ENCODE results near the gene CACUL1. TPM values are rescaled to one million over a fixed set of nuclear protein-coding genes. Genes with fewer than 3 reads are reported as not detected.
A peak's percentile ranks its signal among the peaks of the same experiment; 100 is the strongest.
"Not testable (repeated sequence)": the region's sequence is repeated elsewhere in the genome, so short reads cannot be mapped to it uniquely, and the experiment has no call there.

Gene CACUL1
- total RNA-seq, 2 experiments from 2014 or later: 18.4 to 19.2 TPM

- no peak for DNase-seq
- H3K4me1 Mint-ChIP-seq (ENCODE audit: low read depth): no peaks in the 10 kb centered on the region
- no peaks in the 10 kb centered on the region for H3K9me3 Mint-ChIP-seq
- no peaks in the 10 kb centered on the region for H3K27me3 Mint-ChIP-seq (ENCODE audit: low read depth)
- intact Hi-C loops (cut with micrococcal nuclease): no loop called here
- no peaks in the 10 kb centered on the region for H3K36me3 Mint-ChIP-seq (ENCODE audit: low read depth)
- H3K27ac Mint-ChIP-seq: no peak overlapping the region
- H3K4me3 Mint-ChIP-seq: peak overlapping the region; percentile 9
- CTCF ChIA-PET: no interaction called here
Observed at GRCh38 chr10:118783776-118784545, 29.2 kb upstream of the CACUL1 start.

GRCh38 chr10:118782916-118783465 is 28.2 kb upstream of the CACUL1 start:
- DNase-seq; H3K27me3 Mint-ChIP-seq (ENCODE audit: low read depth); H3K4me3 Mint-ChIP-seq; intact Hi-C loops (cut with micrococcal nuclease); H3K9me3 Mint-ChIP-seq; CTCF ChIA-PET; H3K27ac Mint-ChIP-seq; H3K4me1 Mint-ChIP-seq (ENCODE audit: low read depth); H3K36me3 Mint-ChIP-seq (ENCODE audit: low read depth): not testable (repeated sequence)

- no peak overlapping the region for H3K4me3 Mint-ChIP-seq
- peaks cover 10% of the 10 kb centered on the region for H3K9me3 Mint-ChIP-seq
- H3K36me3 Mint-ChIP-seq (ENCODE audit: low read depth): no peaks in the 10 kb centered on the region
- intact Hi-C loops (cut with micrococcal nuclease): no loop called here
- no peak for DNase-seq
- H3K27ac Mint-ChIP-seq: no peak overlapping the region
- CTCF ChIA-PET: no interaction called here
- H3K4me1 Mint-ChIP-seq (ENCODE audit: low read depth): no peaks in the 10 kb centered on the region
- H3K27me3 Mint-ChIP-seq (ENCODE audit: low read depth): no peaks in the 10 kb centered on the region
Observed at GRCh38 chr10:118781541-118781940, 26.8 kb upstream of the CACUL1 start.

GRCh38 chr10:118778727-118779126 is 24.0 kb upstream of the CACUL1 start:
- no peak overlapping the region for H3K4me3 Mint-ChIP-seq
- no peaks in the 10 kb centered on the region for H3K4me1 Mint-ChIP-seq (ENCODE audit: low read depth)
- peaks cover 17% of the 10 kb centered on the region for H3K9me3 Mint-ChIP-seq
- CTCF ChIA-PET: no interaction called here
- H3K27me3 Mint-ChIP-seq (ENCODE audit: low read depth): no peaks in the 10 kb centered on the region
- intact Hi-C loops (cut with micrococcal nuclease): no loop called here
- H3K27ac Mint-ChIP-seq: no peak overlapping the region
- H3K36me3 Mint-ChIP-seq (ENCODE audit: low read depth): no peaks in the 10 kb centered on the region
- no peak for DNase-seq

- H3K36me3 Mint-ChIP-seq (ENCODE audit: low read depth): no peaks in the 10 kb centered on the region
- intact Hi-C loops (cut with micrococcal nuclease): no loop called here
- CTCF ChIA-PET: interaction anchor here (0.7 kb wide), 1 partner anchor 40 kb away, joined by 4 read pairs; no protein-coding TSS in a partner anchor
- H3K27ac Mint-ChIP-seq: no peak overlapping the region
- no peak for DNase-seq
- no peaks in the 10 kb centered on the region for H3K27me3 Mint-ChIP-seq (ENCODE audit: low read depth)
- H3K4me3 Mint-ChIP-seq: no peak overlapping the region
- peaks cover 17% of the 10 kb centered on the region for H3K9me3 Mint-ChIP-seq
- no peaks in the 10 kb centered on the region for H3K4me1 Mint-ChIP-seq (ENCODE audit: low read depth)
Observed at GRCh38 chr10:118776960-118777359, 22.2 kb upstream of the CACUL1 start.

- intact Hi-C loops (cut with micrococcal nuclease): no loop called here
- H3K27ac Mint-ChIP-seq: no peak overlapping the region
- H3K36me3 Mint-ChIP-seq (ENCODE audit: low read depth): no peaks in the 10 kb centered on the region
- no peak for DNase-seq
- no peaks in the 10 kb centered on the region for H3K4me1 Mint-ChIP-seq (ENCODE audit: low read depth)
- peaks cover 17% of the 10 kb centered on the region for H3K9me3 Mint-ChIP-seq
- no peak overlapping the region for H3K4me3 Mint-ChIP-seq
- H3K27me3 Mint-ChIP-seq (ENCODE audit: low read depth): no peaks in the 10 kb centered on the region
- CTCF ChIA-PET: no interaction called here
Observed at GRCh38 chr10:118776033-118776432, 21.3 kb upstream of the CACUL1 start.

- H3K4me3 Mint-ChIP-seq: no peak overlapping the region
- no peaks in the 10 kb centered on the region for H3K4me1 Mint-ChIP-seq (ENCODE audit: low read depth)
- no peaks in the 10 kb centered on the region for H3K36me3 Mint-ChIP-seq (ENCODE audit: low read depth)
- H3K27ac Mint-ChIP-seq: no peak overlapping the region
- no peaks in the 10 kb centered on the region for H3K27me3 Mint-ChIP-seq (ENCODE audit: low read depth)
- H3K9me3 Mint-ChIP-seq: peaks cover 17% of the 10 kb centered on the region
- intact Hi-C loops (cut with micrococcal nuclease): no loop called here
- DNase-seq: no peak
- CTCF ChIA-PET: interaction anchor here (0.6 kb wide), 1 partner anchor 484 kb away, joined by 4 read pairs; no protein-coding TSS in a partner anchor
Observed at GRCh38 chr10:118775478-118775877, 20.7 kb upstream of the CACUL1 start.

- Mint-ChIP-seq H3K27me3 (ENCODE audit: low read depth) (no peaks in the 10 kb centered on the region), H3K4me3 (no peak overlapping the region), H3K27ac (no peak overlapping the region), H3K9me3 (peaks cover 17% of the 10 kb centered on the region), H3K36me3 (ENCODE audit: low read depth) (no peaks in the 10 kb centered on the region), H3K4me1 (ENCODE audit: low read depth) (no peaks in the 10 kb centered on the region)
- CTCF ChIA-PET: no interaction called here
- intact Hi-C loops (cut with micrococcal nuclease): no loop called here
- no peak for DNase-seq
Observed at GRCh38 chr10:118773041-118773440, 18.3 kb upstream of the CACUL1 start.

GRCh38 chr10:118771976-118772375 is 17.2 kb upstream of the CACUL1 start:
- Mint-ChIP-seq H3K27me3 (ENCODE audit: low read depth) (no peaks in the 10 kb centered on the region), H3K4me3 (no peak overlapping the region), H3K4me1 (ENCODE audit: low read depth) (no peaks in the 10 kb centered on the region), H3K36me3 (ENCODE audit: low read depth) (no peaks in the 10 kb centered on the region), H3K9me3 (peaks cover 11% of the 10 kb centered on the region), H3K27ac (no peak overlapping the region)
- CTCF ChIA-PET: no interaction called here
- intact Hi-C loops (cut with micrococcal nuclease): no loop called here
- DNase-seq: no peak

- no peak for DNase-seq
- H3K4me1 Mint-ChIP-seq (ENCODE audit: low read depth): no peaks in the 10 kb centered on the region
- no peaks in the 10 kb centered on the region for H3K9me3 Mint-ChIP-seq
- no peak overlapping the region for H3K27ac Mint-ChIP-seq
- no peaks in the 10 kb centered on the region for H3K27me3 Mint-ChIP-seq (ENCODE audit: low read depth)
- CTCF ChIA-PET: interaction anchor here (0.7 kb wide), 1 partner anchor 337 kb away, joined by 3 read pairs; no protein-coding TSS in a partner anchor
- intact Hi-C loops (cut with micrococcal nuclease): no loop called here
- no peaks in the 10 kb centered on the region for H3K36me3 Mint-ChIP-seq (ENCODE audit: low read depth)
- H3K4me3 Mint-ChIP-seq: no peak overlapping the region
Observed at GRCh38 chr10:118769898-118770600, 15.3 kb upstream of the CACUL1 start.

- Mint-ChIP-seq H3K9me3 (no peaks in the 10 kb centered on the region), H3K27ac (no peak overlapping the region), H3K36me3 (ENCODE audit: low read depth) (no peaks in the 10 kb centered on the region), H3K4me3 (no peak overlapping the region), H3K27me3 (ENCODE audit: low read depth) (no peaks in the 10 kb centered on the region), H3K4me1 (ENCODE audit: low read depth) (no peaks in the 10 kb centered on the region)
- intact Hi-C loops (cut with micrococcal nuclease): no loop called here
- no peak for DNase-seq
- CTCF ChIA-PET: interaction anchor here (0.6 kb wide), 1 partner anchor 31 kb away, joined by 3 read pairs; no protein-coding TSS in a partner anchor
Observed at GRCh38 chr10:118768041-118768919, 13.5 kb upstream of the CACUL1 start.

Measured in activated naive CD4-positive, alpha-beta T cell treated with anti-CD3 and anti-CD28 coated beads for 36 hours (primary cell).